Lower leg skin (tissue), 3 donors: ENCODE measurements around the gene MAGOH.

Experiments
- POLR2A ChIP-seq, 2 donors: fragments of 450-650 bp; IDR thresholded peaks; one replicate each; pipeline ENCODE4 v1.6.1; 2016 to 2017; ENCODE audit warnings: antibody characterized with exemption in 2 of 2, mild to moderate bottlenecking in 1 of 2, moderate library complexity in 1 of 2
- TF ChIP-seq, protein P1 (sequence below), 3 donors: fragments of 450-650 bp; IDR thresholded peaks; one replicate each; pipeline ENCODE4 v1.5.1; 2016; ENCODE audit warnings: antibody characterized with exemption in 3 of 3, mild to moderate bottlenecking in 3 of 3, moderate library complexity in 2 of 3

DNA sequence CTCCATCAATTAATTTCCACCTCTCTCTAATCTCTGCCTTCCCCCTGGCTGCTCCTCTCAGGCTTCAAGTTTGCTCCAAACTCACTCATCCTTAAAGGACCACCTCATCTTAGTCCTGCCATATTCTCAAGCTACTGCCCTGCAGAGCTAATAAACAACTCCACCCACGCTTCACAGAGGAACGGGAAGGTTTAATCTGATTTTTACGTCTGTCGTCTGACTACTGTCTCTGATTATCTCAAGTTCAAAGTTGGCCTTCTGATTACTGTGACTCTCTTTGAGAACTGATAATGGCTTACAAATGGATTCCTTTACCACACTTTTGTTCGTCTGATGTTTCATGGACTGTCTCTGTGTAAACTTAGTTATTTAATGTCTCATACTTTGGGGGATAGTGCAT, 49.3 kb downstream of the MAGOH start:
- TF ChIP-seq, protein P1, sequence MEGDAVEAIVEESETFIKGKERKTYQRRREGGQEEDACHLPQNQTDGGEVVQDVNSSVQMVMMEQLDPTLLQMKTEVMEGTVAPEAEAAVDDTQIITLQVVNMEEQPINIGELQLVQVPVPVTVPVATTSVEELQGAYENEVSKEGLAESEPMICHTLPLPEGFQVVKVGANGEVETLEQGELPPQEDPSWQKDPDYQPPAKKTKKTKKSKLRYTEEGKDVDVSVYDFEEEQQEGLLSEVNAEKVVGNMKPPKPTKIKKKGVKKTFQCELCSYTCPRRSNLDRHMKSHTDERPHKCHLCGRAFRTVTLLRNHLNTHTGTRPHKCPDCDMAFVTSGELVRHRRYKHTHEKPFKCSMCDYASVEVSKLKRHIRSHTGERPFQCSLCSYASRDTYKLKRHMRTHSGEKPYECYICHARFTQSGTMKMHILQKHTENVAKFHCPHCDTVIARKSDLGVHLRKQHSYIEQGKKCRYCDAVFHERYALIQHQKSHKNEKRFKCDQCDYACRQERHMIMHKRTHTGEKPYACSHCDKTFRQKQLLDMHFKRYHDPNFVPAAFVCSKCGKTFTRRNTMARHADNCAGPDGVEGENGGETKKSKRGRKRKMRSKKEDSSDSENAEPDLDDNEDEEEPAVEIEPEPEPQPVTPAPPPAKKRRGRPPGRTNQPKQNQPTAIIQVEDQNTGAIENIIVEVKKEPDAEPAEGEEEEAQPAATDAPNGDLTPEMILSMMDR (IDR thresholded peaks at IDR 0.05), result no peak
- TF ChIP-seq POLR2A (IDR thresholded peaks at IDR 0.05), result no peak
